HG02588 (cell line): ENCODE results near the gene DSE.

Source experiments
- ATAC-seq: cut with Tn5 transposase; IDR thresholded peaks from one replicate; pipeline ENCODE4 v1.9.1; 2021; ENCODE audit warnings: mild to moderate bottlenecking, moderate library complexity; ENCODE audit not compliant: unreplicated experiment

DSE gene

GRCh38 chr6:116467514-116467913, 96.8 kb downstream of the DSE start:
- no peak for ATAC-seq

DNA sequence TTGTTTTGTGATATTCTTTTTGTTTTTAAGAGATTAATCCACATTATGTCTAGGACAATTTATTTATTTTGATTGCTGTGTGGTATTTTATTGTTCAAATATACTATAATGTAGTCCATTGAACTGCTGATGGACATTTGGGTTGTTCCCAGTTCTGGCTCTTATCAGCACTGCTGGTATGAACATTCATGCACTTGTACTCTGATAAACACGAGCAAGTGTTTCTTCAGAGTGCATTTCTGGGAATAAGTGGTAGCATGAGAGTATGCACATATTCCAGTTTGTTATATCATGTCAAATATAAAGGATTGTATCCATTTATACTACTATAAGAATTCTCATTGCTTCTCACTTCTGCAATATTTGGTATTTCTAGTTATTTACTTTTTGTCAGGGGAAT, 97.5 kb downstream of the DSE start:
- ATAC-seq = no peak

GRCh38 chr6:116471531-116471930, 100.8 kb downstream of the DSE start:
- no peak for ATAC-seq

GRCh38 chr6:116472706-116473105, 102.0 kb downstream of the DSE start:
- ATAC-seq = no peak

DNA sequence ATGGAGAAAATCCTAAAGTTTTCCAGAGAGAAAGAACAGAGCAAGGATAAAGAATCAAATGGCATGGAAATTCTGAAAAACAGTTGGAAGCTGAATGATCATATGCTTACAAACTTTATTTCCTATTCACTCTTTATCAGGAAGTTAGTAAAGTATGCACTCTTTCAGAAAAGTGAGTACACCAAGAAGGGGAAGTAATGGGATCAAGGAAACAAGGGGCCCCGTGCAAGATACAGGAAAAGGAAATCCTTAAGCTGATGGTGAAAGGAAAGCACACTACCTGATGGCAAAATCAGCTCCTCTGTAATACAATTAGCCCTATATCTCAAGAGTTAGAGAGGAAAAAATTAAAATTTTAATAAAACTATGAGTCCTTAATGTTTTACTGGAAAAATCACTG, 104.4 kb downstream of the DSE start:
- no peak for ATAC-seq

GRCh38 chr6:116476002-116476678, 105.4 kb downstream of the DSE start:
- ATAC-seq = peak; percentile 100

DNA sequence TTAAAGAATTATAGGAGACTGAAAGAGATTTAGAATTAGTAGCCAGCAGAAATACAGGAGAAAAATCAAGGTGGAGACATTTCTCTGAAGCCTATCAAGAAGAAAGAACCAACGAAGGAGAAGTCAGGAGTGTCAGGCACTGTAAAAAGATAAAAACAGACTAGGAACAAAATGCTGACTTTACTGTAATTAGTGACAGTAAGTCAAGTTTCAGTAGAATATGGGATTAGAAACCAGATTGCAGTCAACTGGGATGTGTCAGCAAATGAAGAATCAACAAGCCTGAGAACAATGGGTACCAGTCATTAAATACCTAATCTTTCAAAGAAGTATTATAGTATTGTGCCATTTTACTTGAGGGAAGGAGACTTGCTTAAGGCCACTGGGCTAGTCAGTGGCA, 112.0 kb downstream of the DSE start:
- no peak for ATAC-seq

DNA sequence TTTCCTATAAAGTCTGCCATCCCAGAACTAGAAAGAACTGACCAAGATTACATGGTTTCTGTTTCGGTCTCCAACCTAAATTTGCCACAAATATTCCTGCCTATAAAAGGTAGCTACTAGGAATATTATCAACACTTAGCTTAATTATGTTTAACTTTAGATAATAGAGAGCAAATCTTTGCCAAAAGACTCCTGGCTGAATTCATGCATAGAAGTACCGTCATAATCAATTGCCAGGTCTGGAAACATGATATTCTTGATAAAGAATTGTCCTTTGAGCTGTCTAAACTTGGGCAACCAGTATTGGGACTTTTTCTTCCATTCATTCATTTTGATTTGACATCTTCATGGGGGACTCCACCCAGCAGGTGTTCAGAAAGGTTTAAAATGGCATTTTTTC, 112.9 kb downstream of the DSE start:
- no peak for ATAC-seq

GRCh38 chr6:116485559-116486184, 114.9 kb downstream of the DSE start:
- no peak for ATAC-seq

DNA sequence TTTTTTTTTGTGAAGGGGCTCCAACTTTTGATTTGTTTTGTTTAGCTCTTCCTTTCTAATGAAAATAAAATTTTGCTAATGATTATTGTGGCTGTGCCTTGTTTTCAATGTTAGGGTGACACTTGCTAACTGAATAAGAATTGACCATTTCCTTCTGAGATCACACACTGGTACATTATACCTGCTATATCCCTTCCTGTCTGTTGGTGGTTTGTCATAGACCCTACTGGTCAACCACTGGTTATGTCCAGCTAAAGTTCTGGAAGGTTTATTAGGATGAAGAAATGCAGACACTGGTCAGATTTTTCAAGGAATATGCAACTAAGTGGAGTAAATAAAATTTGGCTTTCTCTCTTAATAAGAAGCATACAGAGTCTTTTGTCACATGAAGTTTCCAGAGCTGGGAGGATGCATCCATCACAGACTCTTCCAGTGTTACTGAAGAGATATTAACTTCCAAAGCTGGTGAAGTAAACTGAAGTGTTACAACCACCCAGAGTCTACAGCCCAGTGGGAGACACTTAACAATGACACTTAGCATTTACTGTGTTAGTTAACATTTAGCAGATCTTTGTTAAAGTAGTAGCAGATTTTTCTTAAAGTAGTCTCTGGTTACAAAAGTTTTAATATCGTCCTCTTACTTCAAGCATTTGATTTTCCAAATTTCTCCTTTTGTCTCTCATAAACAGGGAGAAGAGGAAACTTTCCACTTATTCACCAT, 121.0 kb downstream of the DSE start:
- no peak for ATAC-seq

- no peak for ATAC-seq
These were observed 121.8 kb downstream of the DSE start for GRCh38 chr6:116492331-116493067.
